Duodenal mucosa (tissue), 2 donors: Measurements from ENCODE around the gene XPOT.

Source experiments
- H3K27ac ChIP-seq: one replicate; pipeline ENCODE4 v1.7.0; 2013; ENCODE audit warnings: low read depth, low read length
- H3K27me3 ChIP-seq, 2 donors: one replicate each; pipeline ENCODE4 v1.7.0; 2013; ENCODE audit warnings: low read length in 2 of 2, control low read depth in 1 of 2; ENCODE audit not compliant: insufficient read depth in 2 of 2, control insufficient read depth in 1 of 2
- H3K36me3 ChIP-seq, 2 donors: one replicate each; pipeline ENCODE4 v1.7.0; 2013; ENCODE audit warnings: low read length in 2 of 2, control low read depth in 1 of 2; ENCODE audit not compliant: insufficient read depth in 2 of 2, control insufficient read depth in 1 of 2
- H3K4me1 ChIP-seq, 2 donors: one replicate each; pipeline ENCODE4 v1.7.0; 2013; ENCODE audit warnings: low read length in 2 of 2, control low read depth in 1 of 2; ENCODE audit not compliant: insufficient read depth in 2 of 2, control insufficient read depth in 1 of 2
- H3K4me3 ChIP-seq, 2 donors: one replicate each; pipeline ENCODE4 v1.7.0; 2013; ENCODE audit warnings: low read length in 2 of 2, low read depth in 1 of 2
- H3K9ac ChIP-seq, 2 donors: one replicate each; pipeline ENCODE4 v1.7.0; 2013; ENCODE audit warnings: low read length in 2 of 2, low read depth in 1 of 2
- H3K9me3 ChIP-seq, 2 donors: one replicate each; pipeline ENCODE4 v1.7.0; 2013; ENCODE audit warnings: low read length in 2 of 2, control low read depth in 1 of 2; ENCODE audit not compliant: control insufficient read depth in 1 of 2

Gene XPOT

GRCh38 chr12:64418209-64418608 is 14.0 kb downstream of the XPOT start:
- H3K4me1 ChIP-seq: peaks cover 0 to 6% of the 10 kb centered on the region in 2 donors
- H3K9me3 ChIP-seq: no peaks in the 10 kb centered on the region
- H3K4me3 ChIP-seq: no peak overlapping the region
- H3K27me3 ChIP-seq: no peaks in the 10 kb centered on the region
- no peak overlapping the region for H3K9ac ChIP-seq
- no peak overlapping the region for H3K27ac ChIP-seq
- peaks cover 21 to 78% of the 10 kb centered on the region in 2 donors for H3K36me3 ChIP-seq

- H3K9ac ChIP-seq: no peak overlapping the region
- no peaks in the 10 kb centered on the region for H3K27me3 ChIP-seq
- H3K9me3 ChIP-seq: no peaks in the 10 kb centered on the region
- no peaks in the 10 kb centered on the region for H3K4me1 ChIP-seq
- no peak overlapping the region for H3K4me3 ChIP-seq
- no peak overlapping the region for H3K27ac ChIP-seq
- peaks cover 15 to 85% of the 10 kb centered on the region in 2 donors for H3K36me3 ChIP-seq
Observed at GRCh38 chr12:64419696-64420095, 15.5 kb downstream of the XPOT start.

- no peak overlapping the region for H3K4me3 ChIP-seq
- no peak overlapping the region for H3K9ac ChIP-seq
- no peaks in the 10 kb centered on the region for H3K9me3 ChIP-seq
- peaks cover 34 to 92% of the 10 kb centered on the region in 2 donors for H3K36me3 ChIP-seq
- H3K4me1 ChIP-seq: no peaks in the 10 kb centered on the region
- H3K27ac ChIP-seq: no peak overlapping the region
- no peaks in the 10 kb centered on the region for H3K27me3 ChIP-seq
Observed at GRCh38 chr12:64427988-64428387, 23.8 kb downstream of the XPOT start.

GRCh38 chr12:64428956-64429355 is 24.8 kb downstream of the XPOT start:
- no peak overlapping the region for H3K9ac ChIP-seq
- H3K36me3 ChIP-seq: peaks cover 39 to 90% of the 10 kb centered on the region in 2 donors
- H3K9me3 ChIP-seq: no peaks in the 10 kb centered on the region

GRCh38 chr12:64430886-64431285 is 26.7 kb downstream of the XPOT start:
- peaks cover 27 to 77% of the 10 kb centered on the region in 2 donors for H3K36me3 ChIP-seq
- H3K4me3 ChIP-seq: no peak overlapping the region
- no peaks in the 10 kb centered on the region for H3K27me3 ChIP-seq
- H3K4me1 ChIP-seq: no peaks in the 10 kb centered on the region
- H3K27ac ChIP-seq: no peak overlapping the region
- no peak overlapping the region for H3K9ac ChIP-seq
- no peaks in the 10 kb centered on the region for H3K9me3 ChIP-seq

More at GRCh38 chr12:64428956-64429355, 24.8 kb downstream of the XPOT start:
- H3K27ac ChIP-seq: no peak overlapping the region
- H3K27me3 ChIP-seq: no peaks in the 10 kb centered on the region
- no peak overlapping the region for H3K4me3 ChIP-seq
- no peaks in the 10 kb centered on the region for H3K4me1 ChIP-seq

- Histone ChIP-seq H3K9ac (no peak overlapping the region), H3K27ac (no peak overlapping the region), H3K9me3 (no peaks in the 10 kb centered on the region), H3K4me1 (no peaks in the 10 kb centered on the region), H3K27me3 (no peaks in the 10 kb centered on the region), H3K4me3 (no peak overlapping the region), H3K36me3 (peaks cover 30 to 78% of the 10 kb centered on the region in 2 donors)
Observed at GRCh38 chr12:64431791-64432190, 27.6 kb downstream of the XPOT start.

GRCh38 chr12:64433915-64434314 is 29.7 kb downstream of the XPOT start:
- H3K9me3 ChIP-seq: no peaks in the 10 kb centered on the region
- H3K27ac ChIP-seq: no peak overlapping the region
- no peak overlapping the region for H3K9ac ChIP-seq
- H3K27me3 ChIP-seq: no peaks in the 10 kb centered on the region
- H3K4me1 ChIP-seq: no peaks in the 10 kb centered on the region
- H3K36me3 ChIP-seq: peaks cover 38 to 78% of the 10 kb centered on the region in 2 donors
- H3K4me3 ChIP-seq: no peak overlapping the region

GRCh38 chr12:64440100-64440499 is 35.9 kb downstream of the XPOT start:
- no peaks in the 10 kb centered on the region for H3K4me1 ChIP-seq
- no peaks in the 10 kb centered on the region for H3K9me3 ChIP-seq
- H3K27ac ChIP-seq: no peak overlapping the region
- no peak overlapping the region for H3K9ac ChIP-seq
- H3K27me3 ChIP-seq: no peaks in the 10 kb centered on the region
- H3K4me3 ChIP-seq: no peak overlapping the region
- peaks cover 24 to 66% of the 10 kb centered on the region in 2 donors for H3K36me3 ChIP-seq

GRCh38 chr12:64445490-64445889 is 41.3 kb downstream of the XPOT start:
- Histone ChIP-seq H3K36me3 (peaks cover 12 to 35% of the 10 kb centered on the region in 2 donors), H3K9ac (no peak overlapping the region), H3K9me3 (no peaks in the 10 kb centered on the region), H3K27me3 (no peaks in the 10 kb centered on the region), H3K27ac (no peak overlapping the region), H3K4me1 (no peaks in the 10 kb centered on the region), H3K4me3 (no peak overlapping the region)

GRCh38 chr12:64446295-64446694 is 42.1 kb downstream of the XPOT start:
- H3K4me3 ChIP-seq: no peak overlapping the region
- peaks cover 12 to 29% of the 10 kb centered on the region in 2 donors for H3K36me3 ChIP-seq
- H3K27ac ChIP-seq: no peak overlapping the region
- H3K9me3 ChIP-seq: no peaks in the 10 kb centered on the region
- peaks cover 4 to 7% of the 10 kb centered on the region in 2 donors for H3K4me1 ChIP-seq
- no peak overlapping the region for H3K9ac ChIP-seq
- no peaks in the 10 kb centered on the region for H3K27me3 ChIP-seq
